ENCODE results near the gene KLRD1.
"Not testable (repeated sequence)": the region's sequence is repeated elsewhere in the genome, so short reads cannot be mapped to it uniquely, and the experiment has no call there.

Gene KLRD1

GRCh38 chr12:10369557-10370415 is 62.1 kb downstream of the KLRD1 start:
- DNase-seq = no peak

DNA sequence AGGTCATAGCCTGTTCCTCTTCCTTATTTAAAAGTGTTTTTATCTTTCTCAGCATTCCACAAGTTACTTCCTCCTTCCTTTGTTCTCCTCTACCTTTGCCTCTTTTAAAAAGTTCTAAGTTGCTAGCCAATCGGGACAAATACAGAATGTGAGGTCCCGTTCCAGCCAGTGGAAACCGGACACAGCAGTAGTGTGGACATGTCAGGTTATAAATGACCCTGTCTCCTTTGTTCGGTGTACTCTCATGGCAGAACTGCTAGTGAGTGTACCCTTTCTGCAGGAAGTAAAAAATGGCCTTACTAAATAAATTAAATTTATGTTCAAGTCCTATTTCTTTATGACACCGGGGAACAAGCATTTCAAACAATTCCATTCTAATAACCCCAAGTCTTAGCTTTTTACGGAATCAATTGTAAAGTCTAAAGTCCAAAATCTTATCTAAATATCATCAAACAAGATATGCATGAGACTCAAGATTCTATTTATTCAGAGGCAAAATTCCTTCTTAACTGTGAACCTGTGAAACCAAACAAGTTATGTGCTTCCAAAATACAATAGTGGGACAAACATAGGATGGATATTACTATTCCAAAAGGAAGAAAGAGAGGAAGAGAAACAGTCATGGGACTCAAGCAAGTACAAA is 64.3 kb downstream of the KLRD1 start:
- not testable (repeated sequence) for DNase-seq

- no peak for DNase-seq
These were observed 64.9 kb downstream of the KLRD1 start for GRCh38 chr12:10372559-10372958.

GRCh38 chr12:10374624-10375018 is 67.0 kb downstream of the KLRD1 start:
- no peak for DNase-seq

DNA sequence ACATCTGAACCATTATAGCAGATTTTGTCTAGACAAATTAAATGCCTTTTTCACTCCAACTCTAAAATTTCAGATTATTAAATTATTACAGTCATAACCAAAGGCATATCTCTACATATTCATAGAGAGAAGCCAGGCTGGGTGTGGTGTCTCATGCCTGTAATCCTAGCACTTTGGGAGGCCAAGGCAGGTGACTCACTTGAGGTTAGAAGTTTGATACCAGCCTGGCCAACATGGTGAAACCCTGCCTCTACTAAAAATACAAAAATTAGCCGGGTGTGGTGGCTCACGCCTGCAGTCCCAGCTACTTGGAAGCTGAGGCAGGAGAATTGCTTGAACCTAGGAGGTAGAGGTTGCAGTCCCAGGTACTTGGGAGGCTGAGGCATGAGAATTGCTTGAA is 71.1 kb downstream of the KLRD1 start:
- DNase-seq = not testable (repeated sequence)
